Amygdala (tissue), 56 donors: ENCODE data around the gene ABHD4.

ENCODE experiments used
- DNase-seq, 56 donors: peaks; one replicate each; lab custom pipeline; 2025; lab: John Stamatoyannopoulos, UW

ABHD4 gene

DNA sequence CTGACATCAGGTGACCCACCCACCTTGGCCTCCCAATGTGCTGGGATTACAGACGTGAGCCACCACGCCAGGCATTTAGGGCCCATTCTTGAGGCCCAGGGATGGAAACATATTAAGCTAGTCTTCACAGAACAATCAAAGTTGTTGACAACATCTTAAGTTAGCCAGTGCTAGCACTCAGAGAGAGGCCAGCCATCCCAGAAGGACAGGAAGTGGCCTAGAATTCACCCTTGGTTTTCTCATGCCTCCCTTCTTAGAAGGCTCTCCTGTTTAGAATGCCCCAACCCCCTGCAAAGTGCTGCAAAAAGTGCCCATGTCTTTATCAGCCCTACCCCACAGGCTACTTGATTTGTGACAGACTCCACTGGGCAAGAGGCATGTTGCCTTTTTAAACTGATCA is 58.1 kb downstream of the ABHD4 start:
- DNase-seq = no peak

DNA sequence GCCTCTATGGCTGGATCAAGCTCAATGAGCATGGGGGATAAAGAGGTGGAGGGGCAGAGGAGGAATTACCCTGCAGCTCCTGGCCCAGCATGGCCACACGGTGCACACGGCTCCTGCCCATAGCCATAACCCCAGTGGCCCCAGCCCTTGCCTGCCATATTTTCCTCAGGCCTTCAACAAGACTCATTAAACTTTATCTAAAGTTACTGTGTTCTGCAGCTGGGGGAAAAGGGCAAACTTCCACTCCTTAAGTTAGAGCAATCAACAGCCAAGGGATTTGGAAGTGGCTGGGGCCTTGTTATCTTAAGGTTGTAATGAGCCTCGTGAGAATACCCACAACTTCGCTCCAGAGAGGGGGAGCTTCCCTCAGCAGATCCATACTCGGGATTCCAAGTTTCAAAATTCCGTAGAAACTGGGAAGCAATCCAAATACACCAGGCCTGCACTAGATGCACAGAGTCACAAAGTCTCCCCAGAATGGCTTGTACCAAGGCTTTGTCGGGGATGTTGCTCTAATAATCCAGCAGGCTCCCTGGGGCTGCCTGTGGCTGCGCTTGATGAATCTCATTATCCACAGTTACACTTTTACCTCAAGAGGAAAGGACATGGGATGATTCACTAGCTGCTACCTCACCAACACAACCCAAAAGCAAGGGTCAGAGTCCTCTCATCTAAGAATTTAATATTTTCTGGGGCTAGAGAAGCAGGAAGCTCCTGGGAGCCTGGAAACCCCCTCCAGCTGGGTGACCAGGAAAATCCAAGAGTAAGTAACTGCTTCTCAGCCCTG is 59.0 kb downstream of the ABHD4 start:
- DNase-seq = no peak

DNA sequence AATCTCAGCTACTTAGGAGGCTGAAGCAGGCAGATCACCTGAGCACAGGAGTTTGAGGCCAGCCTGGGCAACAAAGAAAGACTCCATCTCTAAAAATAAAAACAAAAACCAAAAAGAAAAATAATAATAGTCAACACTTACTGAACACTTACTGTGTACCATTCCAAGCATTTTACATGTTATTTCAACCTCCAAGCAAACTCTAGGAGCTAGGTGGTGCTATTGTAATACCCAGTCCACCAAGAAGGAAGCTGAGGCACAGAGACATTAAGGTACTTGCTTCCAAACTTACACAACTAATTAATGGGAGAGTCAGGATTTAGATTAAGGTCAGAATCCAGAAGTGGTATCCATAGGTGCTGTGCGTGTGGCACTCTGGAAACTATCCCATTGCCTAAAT is 59.8 kb downstream of the ABHD4 start:
- DNase-seq = no peak

DNA sequence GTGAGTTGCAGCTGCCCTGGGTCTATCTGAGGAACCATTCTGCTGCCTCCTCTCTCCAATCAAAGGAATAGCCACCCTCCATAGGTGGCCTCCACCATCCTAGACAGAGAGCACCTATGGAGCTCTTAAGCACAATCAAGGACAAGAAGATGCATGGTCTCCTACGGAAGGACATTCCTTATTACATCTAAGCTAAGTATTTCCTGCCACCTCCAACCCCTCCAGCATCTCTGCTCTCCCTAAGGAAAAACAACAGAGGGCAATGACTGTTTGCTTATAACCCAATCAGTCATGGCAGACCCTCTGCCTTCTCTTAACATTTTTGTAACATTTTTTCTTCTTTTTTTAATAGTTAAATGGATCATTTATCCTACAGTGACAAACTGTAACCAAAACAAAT is 60.8 kb downstream of the ABHD4 start:
- no peak for DNase-seq

DNA sequence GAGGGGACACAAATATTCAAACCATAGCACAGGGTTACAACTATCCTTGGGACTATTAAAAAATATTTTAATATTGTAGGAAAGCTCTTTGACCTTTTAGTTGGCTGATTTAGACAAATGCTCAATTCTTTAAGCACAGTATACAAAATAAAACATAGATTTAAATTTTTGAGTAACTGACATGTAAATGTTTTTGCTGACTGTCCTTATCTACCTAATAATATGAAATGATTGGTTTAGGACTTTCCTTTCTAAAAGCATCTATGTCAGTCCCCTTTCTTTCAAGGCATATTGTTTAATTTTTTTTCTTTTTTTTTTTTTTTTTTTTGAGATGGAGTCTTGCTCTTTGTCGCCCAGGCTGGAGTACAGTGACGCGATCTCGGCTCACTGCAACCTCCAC is 62.6 kb downstream of the ABHD4 start:
- DNase-seq = no peak
